Testis (tissue), 2 donors: Measurements from ENCODE around the gene GLI3.

Experiments used
- POLR2A ChIP-seq: fragments of 450-650 bp; IDR thresholded peaks from one replicate; pipeline ENCODE4 v1.6.1; 2017; ENCODE audit warnings: antibody characterized with exemption, mild to moderate bottlenecking, moderate library complexity
- TF ChIP-seq, protein P1 (sequence below), 3 experiments: fragments of 450-650 bp in 2 of 3; fragments of 200-600 bp in 1 of 3; sonication (generic) in 1 of 3; IDR thresholded peaks; one replicate each; pipeline ENCODE4 v1.5.1; 2016 to 2019; ENCODE audit warnings: antibody characterized with exemption in 3 of 3, mild to moderate bottlenecking in 2 of 3, moderate library complexity in 1 of 3

DNA sequence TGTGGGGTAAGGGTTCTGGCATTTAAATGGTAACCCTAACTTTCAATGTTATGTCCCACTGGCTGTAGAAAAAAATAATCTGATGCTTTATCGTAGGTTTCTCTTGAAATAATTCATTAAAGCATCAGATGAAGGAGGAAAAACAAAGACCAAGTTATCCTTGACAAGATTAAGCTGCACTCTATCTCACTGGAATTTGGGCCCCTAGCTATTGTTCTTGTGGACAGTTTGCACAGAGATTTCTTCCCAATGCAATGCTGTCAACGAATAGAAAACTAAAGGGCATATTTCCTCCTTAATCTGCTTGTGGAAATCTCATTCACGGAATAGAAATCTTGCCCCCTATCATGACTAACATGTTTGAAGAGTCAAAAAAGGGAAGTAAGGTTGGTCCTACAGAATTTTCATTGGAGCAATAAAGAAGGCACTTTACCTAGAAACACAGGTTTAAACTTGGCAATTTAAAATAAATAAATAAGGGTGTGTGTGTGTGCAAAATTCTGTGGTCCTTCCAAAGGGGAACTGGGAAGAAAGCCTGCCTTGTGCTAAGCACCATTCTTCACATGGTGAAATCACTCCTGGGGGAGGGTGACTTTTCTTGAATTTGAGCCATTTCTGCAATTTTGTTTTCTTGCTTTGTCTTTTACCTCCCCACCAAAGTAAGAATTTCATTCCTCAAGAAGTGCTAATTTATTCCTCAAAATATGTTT is 242.8 kb downstream of the GLI3 start:
- TF ChIP-seq, protein P1, sequence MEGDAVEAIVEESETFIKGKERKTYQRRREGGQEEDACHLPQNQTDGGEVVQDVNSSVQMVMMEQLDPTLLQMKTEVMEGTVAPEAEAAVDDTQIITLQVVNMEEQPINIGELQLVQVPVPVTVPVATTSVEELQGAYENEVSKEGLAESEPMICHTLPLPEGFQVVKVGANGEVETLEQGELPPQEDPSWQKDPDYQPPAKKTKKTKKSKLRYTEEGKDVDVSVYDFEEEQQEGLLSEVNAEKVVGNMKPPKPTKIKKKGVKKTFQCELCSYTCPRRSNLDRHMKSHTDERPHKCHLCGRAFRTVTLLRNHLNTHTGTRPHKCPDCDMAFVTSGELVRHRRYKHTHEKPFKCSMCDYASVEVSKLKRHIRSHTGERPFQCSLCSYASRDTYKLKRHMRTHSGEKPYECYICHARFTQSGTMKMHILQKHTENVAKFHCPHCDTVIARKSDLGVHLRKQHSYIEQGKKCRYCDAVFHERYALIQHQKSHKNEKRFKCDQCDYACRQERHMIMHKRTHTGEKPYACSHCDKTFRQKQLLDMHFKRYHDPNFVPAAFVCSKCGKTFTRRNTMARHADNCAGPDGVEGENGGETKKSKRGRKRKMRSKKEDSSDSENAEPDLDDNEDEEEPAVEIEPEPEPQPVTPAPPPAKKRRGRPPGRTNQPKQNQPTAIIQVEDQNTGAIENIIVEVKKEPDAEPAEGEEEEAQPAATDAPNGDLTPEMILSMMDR (IDR thresholded peaks at IDR 0.05) = no peak
- no peak for TF ChIP-seq POLR2A
